Aorta (tissue), 5 donors: ENCODE results near the gene CBX8. TPM values are rescaled to one million over a fixed set of nuclear protein-coding genes. Genes with fewer than 3 reads are reported as not detected.

Experiments
- ATAC-seq: fragments of 200-7000 bp; cut with Tn5 transposase; one replicate; pipeline ENCODE4 v1.9.1; 2022; ENCODE audit warnings: moderate library complexity; ENCODE audit not compliant: low FRiP score
- DNase-seq, 2 donors: peaks; one replicate each; pipeline ENCODE4 v3.0.0-alpha.2; 2020
- H3K27ac ChIP-seq, 2 donors: one replicate each; pipeline ENCODE4 v1.5.1; 2013; ENCODE audit warnings: low read length in 2 of 2, mild to moderate bottlenecking in 2 of 2, moderate library complexity in 2 of 2, control low read depth in 1 of 2, inconsistent platforms in 1 of 2, low read depth in 1 of 2
- H3K27me3 ChIP-seq, 2 donors: one replicate each; pipeline ENCODE4 v1.6.1; 2013; ENCODE audit warnings: control low read depth in 1 of 2, low read length in 1 of 2, mild to moderate bottlenecking in 1 of 2, moderate library complexity in 1 of 2; ENCODE audit not compliant: insufficient read depth in 2 of 2, control insufficient read depth in 1 of 2
- H3K36me3 ChIP-seq, 2 donors: one replicate each; pipeline ENCODE4 v1.6.1; 2013; ENCODE audit warnings: control low read depth in 1 of 2, low read length in 1 of 2, mild to moderate bottlenecking in 1 of 2; ENCODE audit not compliant: insufficient read depth in 2 of 2, control insufficient read depth in 1 of 2
- H3K4me1 ChIP-seq, 2 donors: one replicate each; pipeline ENCODE4 v1.6.1; 2013; ENCODE audit warnings: low read length in 2 of 2, control low read depth in 1 of 2, mild to moderate bottlenecking in 1 of 2, moderate library complexity in 1 of 2; ENCODE audit not compliant: insufficient read depth in 2 of 2, control insufficient read depth in 1 of 2
- H3K4me3 ChIP-seq, 2 donors: one replicate each; pipeline ENCODE4 v1.5.1; 2013; ENCODE audit warnings: low read length in 2 of 2, control low read depth in 1 of 2, mild to moderate bottlenecking in 1 of 2
- H3K9me3 ChIP-seq: one replicate; pipeline ENCODE4 v1.6.1; 2013; ENCODE audit warnings: mild to moderate bottlenecking, low read length; ENCODE audit not compliant: control insufficient read depth
- WGBS, 2 donors: extraction: QIAGEN DNeasy Blood & Tissue Kit; methylation state at CpG; one replicate each; pipeline ENCODE4 v1.1.7; 2013; 5-methylcytosine and 5-hydroxymethylcytosine counted together
- intact Hi-C, 2 donors: fragments of 100-400 bp; cut with DNase I; formaldehyde crosslinking; loops; one replicate each; pipeline versions ENCODE4 v1.14.2 to v1.15.0; 2022
- polyA plus RNA-seq, 2 donors: library from polyadenylated mRNA; stranded (reverse); fragments of 200-250 nt; gene quantifications; one replicate each; pipeline ENCODE4 v1.2.3, GENCODE V29; 2013
- total RNA-seq, 2 donors: library from RNA; stranded (reverse); fragmentation: NEBNext Ultra II Directional; extraction: Animal tissue kit (Norgen Biotek cat#: 25700); gene quantifications; one replicate each; pipeline ENCODE4 v1.2.1, GENCODE V29; 2021
- donor health status: healthy with polysubstance abuse.
- donor health status: Bipolar disorder and iron deficiency.
- donor health status: DM: no; HTN: no; CAD: no.
- donor health status: DM: no; HTN: no; CAD: no.
- donor health status: DM: yes; HTN: yes; CAD: no.

CBX8 gene
- total and polyA plus RNA-seq, 4 donors: 1.4 to 6.2 (median 3.9) TPM

GRCh38 chr17:79824893-79825579, 28.2 kb upstream of the CBX8 start:
- no peaks in the 10 kb centered on the region for H3K36me3 ChIP-seq
- H3K9me3 ChIP-seq: no peaks in the 10 kb centered on the region
- H3K4me1 ChIP-seq: no peaks in the 10 kb centered on the region
- ATAC-seq: no peak
- no peaks in the 10 kb centered on the region for H3K27me3 ChIP-seq
- intact Hi-C loops: no loop called here
- H3K27ac ChIP-seq: no peak overlapping the region
- DNase-seq: no peak
- 95 to 96% methylated on average over 6 of the region's 6 CpGs for WGBS, 2 donors
- no peak overlapping the region for H3K4me3 ChIP-seq

GRCh38 chr17:79824234-79824633, 27.4 kb upstream of the CBX8 start:
- Histone ChIP-seq H3K27ac (no peak overlapping the region), H3K27me3 (no peaks in the 10 kb centered on the region), H3K4me3 (no peak overlapping the region), H3K36me3 (no peaks in the 10 kb centered on the region), H3K9me3 (no peaks in the 10 kb centered on the region), H3K4me1 (no peaks in the 10 kb centered on the region)
- DNase-seq (no peak), ATAC-seq (no peak)
- 96 to 97% methylated on average over 17 of the region's 17 CpGs for WGBS, 2 donors
- intact Hi-C loops: no loop called here

- no peak overlapping the region for H3K27ac ChIP-seq
- H3K4me3 ChIP-seq: no peak overlapping the region
- H3K9me3 ChIP-seq: no peaks in the 10 kb centered on the region
- no peak for ATAC-seq
- no peak for DNase-seq
- H3K36me3 ChIP-seq: no peaks in the 10 kb centered on the region
- WGBS, 2 donors: 96 to 97% methylated on average over 17 of the region's 17 CpGs
- intact Hi-C loops: no loop called here
- H3K27me3 ChIP-seq: no peaks in the 10 kb centered on the region
- no peaks in the 10 kb centered on the region for H3K4me1 ChIP-seq
Observed at GRCh38 chr17:79822583-79823124, 25.8 kb upstream of the CBX8 start.

- no peaks in the 10 kb centered on the region for H3K9me3 ChIP-seq
- H3K27ac ChIP-seq: no peak overlapping the region
- intact Hi-C loops: no loop called here
- ATAC-seq: no peak
- no peaks in the 10 kb centered on the region for H3K27me3 ChIP-seq
- no peak overlapping the region for H3K4me3 ChIP-seq
- H3K4me1 ChIP-seq: no peaks in the 10 kb centered on the region
- no peak for DNase-seq
- 94% methylated on average over 12 of the region's 12 CpGs for WGBS, 2 donors
- H3K36me3 ChIP-seq: no peaks in the 10 kb centered on the region
Observed at GRCh38 chr17:79821331-79822095, 24.6 kb upstream of the CBX8 start.

- Histone ChIP-seq H3K27me3 (no peaks in the 10 kb centered on the region), H3K27ac (no peak overlapping the region), H3K36me3 (no peaks in the 10 kb centered on the region), H3K4me3 (no peak overlapping the region), H3K9me3 (no peaks in the 10 kb centered on the region), H3K4me1 (no peaks in the 10 kb centered on the region)
- ATAC-seq: no peak
- DNase-seq: no peak
- intact Hi-C loops: no loop called here
- WGBS, 2 donors: 94 to 95% methylated on average over 4 of the region's 4 CpGs
Observed at GRCh38 chr17:79820959-79821330, 24.1 kb upstream of the CBX8 start.

GRCh38 chr17:79819534-79820276, 22.8 kb upstream of the CBX8 start:
- no peaks in the 10 kb centered on the region for H3K36me3 ChIP-seq

GRCh38 chr17:79819085-79819484, 22.2 kb upstream of the CBX8 start:
- WGBS, 2 donors: 82 to 83% methylated on average over 5 of the region's 5 CpGs
- Histone ChIP-seq H3K27ac (no peak overlapping the region), H3K4me3 (no peak overlapping the region), H3K36me3 (no peaks in the 10 kb centered on the region), H3K27me3 (no peaks in the 10 kb centered on the region), H3K4me1 (no peaks in the 10 kb centered on the region), H3K9me3 (no peaks in the 10 kb centered on the region)
- no peak for DNase-seq
- ATAC-seq: no peak
- intact Hi-C loops: no loop called here

More at GRCh38 chr17:79819534-79820276, 22.8 kb upstream of the CBX8 start:
- intact Hi-C loops: no loop called here
- Histone ChIP-seq H3K9me3 (no peaks in the 10 kb centered on the region), H3K27me3 (no peaks in the 10 kb centered on the region), H3K27ac (no peak overlapping the region), H3K4me3 (no peak overlapping the region), H3K4me1 (no peaks in the 10 kb centered on the region)
- ATAC-seq (no peak), DNase-seq (no peak)
- 92 to 94% methylated on average over 13 of the region's 13 CpGs for WGBS, 2 donors

GRCh38 chr17:79818026-79818758, 21.3 kb upstream of the CBX8 start:
- intact Hi-C loops: no loop called here
- no peaks in the 10 kb centered on the region for H3K36me3 ChIP-seq
- ATAC-seq: no peak
- DNase-seq: no peak
- H3K4me3 ChIP-seq: no peak overlapping the region
- no peaks in the 10 kb centered on the region for H3K9me3 ChIP-seq
- H3K4me1 ChIP-seq: no peaks in the 10 kb centered on the region
- no peaks in the 10 kb centered on the region for H3K27me3 ChIP-seq
- WGBS, 2 donors: 94 to 96% methylated on average over 12 of the region's 12 CpGs
- H3K27ac ChIP-seq: no peak overlapping the region
